Stimulated activated CD4-positive, alpha-beta T cell treated with anti-CD3 and anti-CD28 coated beads, Interleukin-12 subunit alpha, Interleukin-12 subunit beta, amount 100 ng/mL, for 4 hours (primary cell): ENCODE data around the gene CRABP1.
"Not testable (repeated sequence)": the region's sequence is repeated elsewhere in the genome, so short reads cannot be mapped to it uniquely, and the experiment has no call there.

Experiments used
- DNase-seq: peaks from one replicate; pipeline ENCODE4 v3.0.0-alpha.2; 2020

CRABP1 gene

DNA sequence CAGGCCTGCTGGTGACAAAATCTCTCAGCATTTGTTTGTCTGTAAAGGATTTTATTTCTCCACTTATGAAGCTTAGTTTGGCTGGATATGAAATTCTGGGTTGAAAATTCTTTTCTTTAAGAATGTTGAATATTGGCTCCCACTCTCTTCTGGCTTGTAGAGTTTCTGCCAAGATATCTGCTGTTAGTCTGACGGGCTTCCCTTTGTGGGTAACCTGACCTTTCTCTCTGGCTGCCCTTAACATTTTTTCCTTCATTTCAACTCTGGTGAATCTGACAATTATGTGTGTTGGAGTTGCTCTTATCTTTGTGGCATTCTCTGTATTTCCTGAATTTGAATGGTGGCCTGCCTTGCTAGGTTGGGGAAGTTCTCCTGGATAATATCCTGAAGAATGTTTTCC is 40.0 kb downstream of the CRABP1 start:
- DNase-seq = not testable (repeated sequence)

DNA sequence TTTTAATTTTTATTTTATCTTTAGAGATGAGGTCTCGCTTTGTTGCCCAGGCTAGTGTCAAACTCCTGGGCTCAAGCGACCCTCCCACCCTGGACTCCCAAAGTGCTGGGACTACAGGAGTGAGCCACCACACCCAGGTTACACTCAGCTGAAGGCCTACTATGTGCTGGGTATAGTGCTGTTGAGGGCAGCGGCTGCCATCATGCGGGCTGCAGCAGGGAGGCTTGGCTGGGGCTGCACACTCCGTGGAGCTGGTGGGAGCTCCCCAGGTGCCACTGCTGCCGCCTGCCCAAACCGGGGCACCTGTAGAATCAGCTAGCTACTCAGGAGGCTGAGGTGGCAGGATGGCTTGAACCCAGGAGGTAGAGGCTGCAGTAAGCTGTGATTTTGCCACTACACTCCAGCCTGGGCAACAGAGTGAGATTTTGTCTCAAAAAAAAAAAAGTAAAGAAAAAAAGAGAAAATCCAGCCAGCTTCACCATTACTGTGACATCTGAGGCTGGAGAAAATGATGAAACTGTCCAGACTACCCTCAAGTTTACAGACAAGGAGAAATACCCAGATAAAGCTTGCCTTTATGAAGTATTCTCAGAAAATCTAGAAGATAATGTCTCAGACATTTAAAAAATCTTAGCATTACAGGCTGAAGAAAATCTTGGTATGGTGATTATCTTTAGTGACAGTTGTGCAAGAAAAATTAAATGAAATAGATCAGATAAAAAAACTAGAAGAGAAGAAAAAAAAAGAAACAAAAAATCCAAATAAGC is 42.1 kb downstream of the CRABP1 start:
- DNase-seq = no peak

DNA sequence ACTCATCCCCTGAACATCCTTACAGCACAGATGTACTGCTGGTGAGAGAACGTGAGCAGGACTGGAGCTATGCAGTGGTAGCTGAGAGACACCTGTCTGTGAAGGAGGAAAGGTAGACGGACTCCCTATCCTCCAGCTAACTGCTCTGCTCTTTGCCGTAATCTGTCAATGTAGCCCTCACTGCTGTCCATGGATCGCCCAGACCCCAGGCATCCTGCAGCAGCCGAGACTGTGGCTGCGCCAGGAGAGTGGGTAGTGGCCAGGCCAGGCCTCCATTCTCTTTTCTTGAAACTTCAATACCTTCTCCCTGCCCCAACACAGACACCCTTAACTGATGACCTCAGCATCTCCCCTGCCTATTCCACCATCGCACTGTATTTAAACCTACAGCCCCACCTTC is 44.5 kb downstream of the CRABP1 start:
- no peak for DNase-seq

DNA sequence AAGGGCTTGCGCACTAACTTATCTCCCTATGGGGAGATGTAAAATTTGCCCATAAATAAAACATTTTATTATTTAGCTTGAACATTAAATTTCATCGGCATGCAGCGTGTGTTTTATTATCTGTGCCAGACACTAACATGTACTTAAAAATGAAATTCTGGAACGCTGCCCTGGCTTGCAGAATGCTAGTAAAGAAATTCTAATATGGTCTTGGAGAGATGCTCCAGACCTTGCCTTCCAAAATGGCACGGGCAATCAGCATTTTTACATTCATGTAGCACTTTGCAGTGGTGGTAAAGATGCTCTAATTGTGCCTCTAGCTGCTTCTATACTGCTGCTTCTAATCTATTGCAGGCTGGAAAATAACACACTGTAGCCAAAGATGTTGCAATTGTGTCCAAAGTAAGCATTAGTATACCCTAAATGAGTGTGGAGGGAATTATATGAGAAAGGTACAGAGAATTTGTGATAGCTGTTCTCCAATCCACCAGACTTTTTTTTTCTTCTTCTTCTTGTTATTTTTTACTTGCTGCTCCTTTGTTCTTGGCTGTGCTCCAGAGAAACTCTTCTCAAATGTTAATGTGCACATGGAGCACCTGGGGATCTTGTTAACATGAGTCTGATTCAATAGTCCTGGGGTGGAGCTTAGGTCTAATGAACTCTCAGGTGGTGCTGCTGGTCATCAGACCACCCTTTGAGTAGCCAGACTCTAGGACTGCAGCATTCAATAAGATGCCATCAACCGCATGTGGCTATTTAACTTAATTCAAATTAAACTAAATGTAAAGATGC is 47.3 kb downstream of the CRABP1 start:
- no peak for DNase-seq

DNA sequence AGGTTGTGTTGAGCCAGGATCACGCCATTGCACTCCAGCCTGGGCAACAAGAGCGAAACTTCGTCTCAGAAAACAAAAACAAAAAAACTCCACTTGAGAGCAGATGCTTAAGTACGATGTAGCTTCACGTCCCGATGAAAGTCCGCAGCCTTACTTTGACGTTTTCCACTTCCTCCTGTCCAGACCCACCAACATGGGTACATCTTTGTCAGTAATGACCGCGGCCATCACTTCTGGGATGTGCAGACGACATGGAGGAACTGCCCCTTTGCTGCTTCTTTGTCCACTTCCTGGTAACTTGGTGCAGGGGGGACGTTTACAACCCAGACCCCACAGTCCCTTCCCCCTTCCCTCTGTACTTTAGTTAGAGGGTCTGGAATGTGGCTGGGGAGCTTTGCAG is 48.7 kb downstream of the CRABP1 start:
- no peak for DNase-seq

DNA sequence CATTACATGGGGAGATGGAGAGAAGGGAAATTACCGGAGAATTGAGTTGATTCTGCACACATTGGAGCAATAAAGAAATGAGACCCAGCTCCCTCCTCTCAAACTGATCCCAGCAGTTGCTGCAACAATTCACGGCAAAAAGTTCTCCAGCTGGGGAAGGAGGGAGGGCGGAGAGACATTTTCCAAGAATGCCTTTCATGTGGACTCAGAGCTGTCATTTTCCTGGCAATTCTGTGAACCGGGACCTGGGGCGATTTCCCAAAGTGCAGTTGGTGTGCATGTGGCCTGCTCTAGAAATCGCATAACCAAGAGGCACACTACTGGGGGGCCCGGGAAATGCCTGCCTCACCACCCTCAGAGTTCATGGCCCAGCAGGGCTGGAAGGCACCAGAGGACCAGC is 49.2 kb downstream of the CRABP1 start:
- DNase-seq = no peak

DNA sequence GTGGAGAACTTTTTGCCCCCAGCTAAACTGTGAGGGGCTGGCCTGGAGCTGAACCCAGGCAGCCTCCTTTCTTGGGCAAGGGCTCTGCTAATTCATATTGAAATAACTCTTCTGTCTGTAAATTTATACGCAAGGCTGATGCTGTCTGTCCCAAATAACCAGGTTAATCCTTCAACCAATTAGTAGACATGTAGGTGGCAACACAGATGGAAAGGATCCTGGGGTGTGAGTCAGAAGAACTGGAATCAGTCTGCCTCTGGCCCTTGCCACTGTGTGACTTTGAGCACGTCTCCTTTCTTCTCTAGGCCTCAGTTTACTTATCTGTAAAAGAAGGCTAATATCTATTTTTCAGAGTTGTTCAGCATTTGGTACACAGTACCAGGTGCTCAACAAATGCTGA is 49.6 kb downstream of the CRABP1 start:
- no peak for DNase-seq

DNA sequence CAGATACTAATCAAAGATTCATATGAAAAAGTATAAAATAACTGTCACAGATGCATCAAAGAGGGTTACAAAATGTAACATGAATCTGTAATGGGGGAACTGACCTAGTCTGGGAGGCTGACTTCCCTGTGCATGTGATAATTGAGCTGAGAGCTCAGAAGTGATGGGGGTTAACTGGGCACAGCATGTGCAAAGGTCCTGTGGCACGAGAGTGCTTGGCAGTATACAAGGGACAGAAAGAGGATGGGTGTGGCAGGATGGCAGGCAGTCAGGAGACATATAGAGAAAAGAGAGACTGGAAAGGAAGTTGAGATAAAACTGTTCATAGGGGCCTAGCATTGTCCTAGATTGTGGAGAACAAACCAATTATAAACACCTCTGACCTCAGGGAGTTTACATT is 50.1 kb downstream of the CRABP1 start:
- no peak for DNase-seq

DNA sequence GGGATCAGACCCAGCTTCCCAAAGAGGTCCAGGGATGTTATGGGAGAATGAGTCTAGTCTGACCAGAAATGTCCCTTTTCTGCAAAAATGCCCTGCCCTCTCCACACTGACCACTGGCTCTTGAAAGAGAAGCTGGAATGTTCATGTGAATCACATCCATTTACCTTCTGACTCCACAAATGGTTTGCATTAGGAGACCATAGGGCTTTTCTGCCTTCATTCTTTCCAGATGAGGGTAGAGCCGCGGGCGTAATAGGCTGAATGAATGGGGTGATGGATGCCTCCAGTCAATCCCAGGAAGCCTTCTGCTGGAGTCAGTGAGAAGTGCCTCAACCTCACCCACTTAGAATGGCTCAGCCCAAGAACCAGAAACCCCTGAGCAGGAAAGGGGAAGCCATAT is 50.7 kb downstream of the CRABP1 start:
- DNase-seq = no peak

DNA sequence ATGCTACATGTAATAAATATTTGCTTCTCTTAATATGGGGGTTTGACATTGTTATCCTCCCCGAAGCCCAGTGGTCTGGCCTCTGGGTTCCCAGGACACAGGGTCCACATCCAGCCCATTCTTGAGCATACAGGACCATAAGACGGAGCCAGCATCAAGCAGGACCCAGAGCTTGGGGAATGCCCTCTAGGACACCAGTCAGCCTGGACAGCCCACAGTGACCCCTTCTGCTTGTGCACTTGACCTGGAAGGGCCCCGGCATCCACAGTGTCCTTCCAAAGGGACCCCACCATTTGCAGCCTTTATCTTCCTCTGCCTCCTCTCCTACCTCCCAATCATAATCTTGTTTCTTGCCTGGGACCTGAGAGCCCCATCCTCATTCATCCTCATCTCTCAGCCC is 51.6 kb downstream of the CRABP1 start:
- no peak for DNase-seq

DNA sequence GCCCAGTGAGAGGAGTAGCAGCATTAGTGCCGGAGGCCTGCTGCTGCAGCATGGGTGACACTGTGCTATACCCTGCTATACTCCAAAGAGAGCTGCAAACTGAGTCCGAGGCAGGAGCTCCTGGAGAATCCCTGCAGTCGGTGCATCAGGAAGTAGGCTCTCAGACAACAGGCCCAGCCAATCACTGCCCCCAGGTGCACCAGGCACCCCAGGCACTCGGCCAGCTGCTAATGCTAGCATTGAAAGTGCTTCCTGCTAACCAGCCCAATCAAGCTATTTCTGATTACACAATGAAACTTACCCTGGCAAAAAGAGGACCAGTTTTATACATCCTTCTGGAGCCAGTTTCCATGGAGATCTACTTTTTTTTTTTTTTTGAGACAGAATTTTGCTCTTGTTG is 52.3 kb downstream of the CRABP1 start:
- DNase-seq = no peak

DNA sequence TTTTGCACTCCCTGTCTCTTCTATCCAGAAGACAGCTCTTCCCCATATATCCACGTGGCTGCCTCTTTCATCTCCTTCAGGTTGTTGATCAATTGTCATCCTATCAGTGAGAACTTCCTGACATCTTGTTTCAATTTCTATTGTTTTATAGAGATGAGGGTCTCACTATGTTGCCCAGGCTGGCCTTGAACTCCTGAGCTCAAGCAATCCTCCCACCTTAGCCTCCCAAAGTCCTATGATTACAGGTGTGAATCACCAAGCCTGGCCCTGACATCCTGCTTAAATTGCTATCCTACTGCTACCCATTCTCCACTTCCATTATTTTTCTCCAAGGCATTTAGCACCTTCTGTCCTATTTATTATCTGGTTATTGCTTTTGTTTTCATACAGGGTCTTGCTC is 53.0 kb downstream of the CRABP1 start:
- no peak for DNase-seq

DNA sequence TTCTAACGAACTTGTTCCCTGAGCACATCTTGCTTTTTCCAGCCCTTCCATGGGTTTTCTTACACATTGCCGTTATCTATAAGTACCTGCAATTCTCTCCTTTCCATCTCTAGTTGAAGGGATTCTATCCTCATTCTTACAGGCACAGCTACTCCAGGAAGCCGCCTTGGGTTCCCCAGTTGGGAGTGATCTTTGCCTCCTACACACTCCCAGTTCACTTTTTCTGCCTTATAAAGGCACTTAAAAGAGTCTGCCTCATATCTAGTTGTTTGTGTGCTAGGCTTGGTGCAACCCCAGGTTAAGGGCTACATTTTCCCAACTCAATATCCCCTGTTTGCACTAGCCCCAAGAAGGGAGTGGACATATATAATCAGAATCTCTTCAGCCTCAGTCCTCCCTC is 53.9 kb downstream of the CRABP1 start:
- no peak for DNase-seq

DNA sequence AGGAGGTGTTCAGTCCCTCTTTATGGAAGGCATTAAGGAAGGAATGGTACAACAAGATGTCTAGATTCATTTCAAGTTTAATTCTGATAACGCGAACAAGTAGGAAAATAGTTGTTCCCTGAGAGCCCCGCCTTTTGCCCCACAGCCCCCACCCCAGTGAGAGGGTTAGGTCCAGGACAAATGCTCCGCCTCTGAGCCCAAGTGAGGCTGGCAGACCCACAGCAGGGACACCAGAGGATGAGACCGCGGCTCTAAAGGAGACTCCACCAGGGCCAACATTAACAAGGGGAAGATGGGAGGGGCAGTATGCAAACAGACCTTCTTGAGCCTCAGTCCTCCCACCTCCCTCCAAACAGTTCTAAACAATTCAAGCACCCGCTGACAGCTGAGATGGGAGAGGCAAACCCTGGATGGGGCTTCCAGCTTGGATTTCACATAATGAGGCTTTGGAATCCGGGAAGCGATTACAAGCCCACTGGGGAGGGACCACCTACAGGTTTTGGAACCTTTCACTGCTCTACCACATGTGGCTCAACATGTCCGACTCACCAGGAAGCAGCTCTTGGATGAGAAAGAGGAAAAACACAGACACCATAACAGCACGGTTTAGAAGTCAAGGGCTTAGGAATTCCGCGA is 54.9 kb downstream of the CRABP1 start:
- no peak for DNase-seq

DNA sequence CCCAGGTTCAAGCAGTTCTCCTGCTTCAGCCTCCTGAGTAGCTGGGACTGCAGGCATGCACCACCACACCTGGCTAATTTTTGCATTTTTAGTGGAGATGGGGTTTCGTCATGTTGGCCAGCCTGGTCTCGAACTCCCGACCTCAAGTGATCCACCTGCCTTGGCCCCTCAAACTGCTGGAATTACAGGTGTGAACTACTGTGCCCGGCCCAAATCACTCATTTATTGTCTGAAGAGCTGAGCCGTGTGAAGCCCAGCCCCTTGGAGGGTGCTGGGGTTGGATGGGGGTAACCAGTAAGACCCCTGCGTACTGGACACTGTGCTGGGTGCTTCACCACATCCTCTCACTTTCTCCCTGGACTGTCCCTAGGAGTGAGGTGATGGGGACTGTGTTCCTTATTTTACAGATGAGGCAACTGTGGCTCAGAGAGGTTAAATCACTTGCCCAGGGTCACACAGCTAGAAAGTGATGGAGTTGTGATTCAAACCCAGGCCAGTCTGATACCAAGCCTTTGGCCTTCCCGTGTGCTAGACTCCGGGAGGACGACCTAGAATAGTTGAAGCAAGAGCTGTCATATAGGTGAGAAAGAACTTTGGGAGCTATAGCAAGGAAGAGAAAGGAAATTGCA is 56.1 kb downstream of the CRABP1 start:
- no peak for DNase-seq

DNA sequence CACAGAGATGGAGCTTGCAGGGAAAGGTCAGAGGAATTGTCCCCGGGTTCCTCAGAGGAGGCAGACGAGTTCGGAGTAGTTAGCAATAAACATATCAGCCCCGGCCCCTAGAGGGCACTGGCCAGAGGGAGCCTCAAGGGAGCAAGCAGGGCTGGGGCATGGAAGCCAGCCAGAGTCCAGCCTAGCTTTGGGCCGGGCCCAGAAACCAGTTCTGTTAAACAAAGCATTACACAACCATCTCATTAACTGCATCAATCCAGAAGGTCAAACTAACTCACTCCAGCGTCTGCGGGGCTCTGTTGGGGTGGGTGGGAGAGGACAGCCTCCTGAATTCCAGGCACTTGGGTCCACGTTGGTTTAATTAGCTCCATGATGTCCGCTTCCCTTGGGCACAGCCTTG is 56.8 kb downstream of the CRABP1 start:
- no peak for DNase-seq

DNA sequence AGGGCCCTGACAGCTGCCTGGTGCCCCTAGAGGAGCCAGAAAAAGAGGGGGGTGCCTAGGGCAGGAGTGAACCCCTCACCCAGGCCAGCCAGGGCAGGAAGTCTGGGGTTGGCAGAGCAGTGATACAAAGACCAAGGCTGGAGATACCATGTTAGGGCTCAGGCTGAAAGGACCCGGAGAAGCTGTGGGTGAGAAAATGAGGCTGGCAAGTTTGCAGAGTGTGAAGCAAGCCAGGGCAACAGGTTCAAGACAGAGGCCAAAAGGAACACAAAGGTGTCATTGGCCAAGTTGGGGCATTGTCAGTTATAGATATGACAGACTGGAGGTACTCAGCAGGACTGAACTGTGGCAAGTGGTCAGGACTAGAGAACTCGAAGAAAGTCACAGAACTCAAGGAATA is 57.2 kb downstream of the CRABP1 start:
- DNase-seq = no peak
